GM12891 (cell line): ENCODE results near the gene PEX6.

Experiments used
- PAX5 ChIP-seq: IDR thresholded peaks from 2 replicates; pipeline ENCODE4 v1.6.1; 2011; ENCODE audit warnings: low read length, moderate library complexity, mild to moderate bottlenecking; ENCODE audit not compliant: insufficient read depth, severe bottlenecking
- POLR2A ChIP-seq: IDR thresholded peaks from 2 replicates; pipeline ENCODE4 v1.6.1; 2011; ENCODE audit warnings: low read depth, low read length, control low read depth
- POLR2AphosphoS5 ChIP-seq: IDR thresholded peaks from 2 replicates; pipeline ENCODE4 v1.6.1; 2011; ENCODE audit warnings: low read depth, low read length, control low read depth
- SPI1 ChIP-seq: IDR thresholded peaks from 2 replicates; pipeline ENCODE4 v1.6.1; 2011; ENCODE audit warnings: low read depth, low read length, control low read depth
- TAF1 ChIP-seq: IDR thresholded peaks from 2 replicates; pipeline ENCODE4 v1.6.1; 2011; ENCODE audit warnings: low read depth, low read length, control low read depth

GRCh38 chr6:42952389-42952788, 26.6 kb downstream of the PEX6 start:
- no peak for TF ChIP-seq POLR2A
- TF ChIP-seq TAF1 = no peak
- TF ChIP-seq POLR2AphosphoS5 = no peak
- no peak for TF ChIP-seq PAX5
- TF ChIP-seq SPI1 = no peak
